Left ventricle myocardium inferior (tissue), 1 donor: ENCODE results near the gene KRTAP5-7. TPM values are rescaled to one million over a fixed set of nuclear protein-coding genes. Genes with fewer than 3 reads are reported as not detected.
"Not testable (repeated sequence)": the region's sequence is repeated elsewhere in the genome, so short reads cannot be mapped to it uniquely, and the experiment has no call there.

Experiments
- DNase-seq: peaks from one replicate; pipeline ENCODE4 v3.0.0-alpha.2; 2020
- H3K27ac ChIP-seq: fragments of 200-600 bp; replicated peaks from 2 replicates; pipeline ENCODE4 v1.8.0; 2021
- H3K27me3 ChIP-seq: fragments of 200-600 bp; 2 replicates; pipeline ENCODE4 v1.8.0; 2021; ENCODE audit warnings: low read depth
- H3K36me3 ChIP-seq: fragments of 200-600 bp; 2 replicates; pipeline ENCODE4 v1.8.0; 2021
- H3K4me1 ChIP-seq: fragments of 200-600 bp; 2 replicates; pipeline ENCODE4 v1.8.0; 2021
- H3K4me3 ChIP-seq: fragments of 200-600 bp; 2 replicates; pipeline ENCODE4 v1.8.0; 2021; ENCODE audit warnings: mild to moderate bottlenecking, moderate library complexity
- H3K9me3 ChIP-seq: fragments of 200-600 bp; replicated peaks from 2 replicates; pipeline ENCODE4 v1.8.0; 2021
- CTCF ChIP-seq: fragments of 200-600 bp; IDR thresholded peaks from 2 replicates; pipeline ENCODE4 v1.8.0; 2021; ENCODE audit warnings: antibody characterized with exemption, mild to moderate bottlenecking, borderline replicate concordance
- intact Hi-C: fragments of 100-400 bp; cut with micrococcal nuclease; formaldehyde crosslinking; loops from one replicate; pipeline ENCODE4 v1.11.0; 2022
- long read RNA-seq: library from polyadenylated mRNA; unstranded; transcript quantifications from one replicate; pipeline ENCODE4 v2.0.0, GENCODE V29; 2021
- total RNA-seq: library from RNA; stranded (reverse); fragmentation: NEBNext Ultra II Directional; extraction: Animal tissue kit (Norgen Biotek cat#: 25700); gene quantifications from one replicate; pipeline ENCODE4 v1.2.1, GENCODE V29; 2021
- donor health status: DM: no; HTN: yes; CAD: no; lungs with severe emphysema.

Gene KRTAP5-7, protein sequence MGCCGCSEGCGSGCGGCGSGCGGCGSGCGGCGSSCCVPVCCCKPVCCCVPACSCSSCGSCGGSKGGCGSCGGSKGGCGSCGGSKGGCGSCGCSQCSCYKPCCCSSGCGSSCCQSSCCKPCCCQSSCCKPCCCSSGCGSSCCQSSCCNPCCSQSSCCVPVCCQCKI
- total RNA-seq, result not detected
- long read RNA-seq, result 0 reads

DNA sequence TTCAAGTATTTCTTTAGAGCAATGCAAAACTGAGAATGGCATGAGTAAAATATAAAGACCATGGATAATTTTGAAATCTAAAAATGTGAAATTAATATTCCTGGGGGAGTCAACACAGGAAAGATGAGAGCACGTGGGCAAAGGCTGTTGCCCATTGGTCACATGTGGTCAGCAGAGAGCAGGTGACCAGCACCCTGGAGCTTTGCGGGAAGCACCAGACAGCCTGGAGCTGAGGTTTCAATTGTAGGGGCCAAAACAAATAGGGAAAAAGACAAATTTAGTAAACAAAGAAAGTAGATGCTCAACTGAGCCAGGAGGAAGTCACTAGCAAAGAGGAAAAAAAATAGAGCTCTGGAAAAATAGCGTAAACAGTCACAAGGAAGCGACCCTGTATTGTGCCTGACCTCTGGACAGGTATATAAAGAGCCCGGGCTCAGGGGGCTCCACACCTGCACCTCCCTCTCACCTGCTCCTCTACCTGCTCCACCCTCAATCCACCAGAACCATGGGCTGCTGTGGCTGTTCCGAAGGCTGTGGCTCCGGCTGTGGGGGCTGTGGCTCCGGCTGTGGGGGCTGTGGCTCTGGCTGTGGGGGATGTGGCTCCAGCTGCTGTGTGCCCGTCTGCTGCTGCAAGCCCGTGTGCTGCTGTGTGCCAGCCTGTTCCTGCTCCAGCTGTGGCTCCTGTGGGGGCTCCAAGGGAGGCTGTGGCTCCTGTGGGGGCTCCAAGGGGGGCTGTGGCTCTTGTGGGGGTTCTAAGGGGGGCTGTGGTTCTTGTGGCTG lies at the start of gene KRTAP5-7:
Gene KRTAP5-7, plus strand, starts transcription at position 472 of the 780 bp plus-strand sequence. Its CDS starts 34 bp downstream, at position 506.
- DNase-seq, H3K36me3 ChIP-seq, H3K4me1 ChIP-seq, intact Hi-C loops, H3K27me3 ChIP-seq, H3K4me3 ChIP-seq, H3K27ac ChIP-seq, H3K9me3 ChIP-seq: not testable (repeated sequence)

DNA sequence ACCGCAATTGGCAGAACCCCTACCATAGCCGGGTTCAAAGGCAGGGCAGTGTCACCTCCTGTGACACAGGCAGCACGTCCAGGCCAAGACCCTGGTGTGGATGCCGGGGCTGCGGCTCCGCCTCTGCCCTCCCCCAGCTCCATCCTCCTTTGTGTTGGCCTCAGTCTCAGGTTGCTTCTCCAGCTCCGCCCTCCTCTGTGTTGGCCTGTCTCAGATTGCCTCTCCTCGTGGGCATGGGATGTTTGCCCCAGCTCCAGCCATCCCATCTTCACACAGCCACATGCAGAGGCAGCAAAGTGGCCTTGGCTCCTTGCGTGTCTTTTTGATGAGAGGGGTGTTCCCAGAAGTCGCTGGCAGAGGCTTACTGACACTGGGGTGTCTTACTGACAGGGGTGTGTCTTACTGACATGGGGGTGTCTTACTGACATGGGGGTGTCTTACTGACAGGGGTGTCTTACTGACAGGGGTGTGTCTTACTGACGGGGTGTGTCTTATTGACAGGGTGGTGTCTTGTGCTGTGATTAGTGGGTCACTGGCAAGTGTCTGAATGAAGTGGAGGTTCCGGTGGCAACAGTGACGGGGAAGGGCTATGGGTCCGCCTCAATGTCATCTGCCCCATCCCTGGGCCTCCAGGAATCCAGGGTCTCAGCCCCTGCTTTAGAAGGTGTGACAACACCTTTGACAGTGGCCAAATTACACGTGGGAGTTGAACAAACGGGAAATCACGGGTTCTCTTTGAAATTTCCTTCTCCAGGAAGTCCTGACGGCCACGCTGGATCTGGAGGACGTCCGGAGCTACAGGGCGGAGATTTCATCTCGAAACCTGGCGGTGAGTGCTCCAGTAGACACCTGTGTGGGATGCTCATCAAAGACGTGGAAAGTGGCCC lies 49.2 kb upstream of the KRTAP5-7 start:
- intact Hi-C loops, result no loop called here
- no peak for TF ChIP-seq CTCF
- DNase-seq, result no peak

GRCh38 chr11:71478528-71478840 lies 48.6 kb upstream of the KRTAP5-7 start:
- H3K4me1 ChIP-seq, result no peaks in the 10 kb centered on the region
- H3K27me3 ChIP-seq, result no peaks in the 10 kb centered on the region
- TF ChIP-seq CTCF, result no peak
- H3K36me3 ChIP-seq, result peaks cover 92% of the 10 kb centered on the region
- H3K27ac ChIP-seq, result no peak overlapping the region
- no peaks in the 10 kb centered on the region for H3K9me3 ChIP-seq
- H3K4me3 ChIP-seq, result no peak overlapping the region
- no peak for DNase-seq
- intact Hi-C loops, result no loop called here

More for the DNA sequence above, 49.2 kb upstream of the KRTAP5-7 start:
- no peak overlapping the region for H3K4me3 ChIP-seq
- peaks cover 92% of the 10 kb centered on the region for H3K36me3 ChIP-seq
- no peaks in the 10 kb centered on the region for H3K4me1 ChIP-seq
- H3K9me3 ChIP-seq, result no peaks in the 10 kb centered on the region
- H3K27me3 ChIP-seq, result no peaks in the 10 kb centered on the region
- no peak overlapping the region for H3K27ac ChIP-seq

DNA sequence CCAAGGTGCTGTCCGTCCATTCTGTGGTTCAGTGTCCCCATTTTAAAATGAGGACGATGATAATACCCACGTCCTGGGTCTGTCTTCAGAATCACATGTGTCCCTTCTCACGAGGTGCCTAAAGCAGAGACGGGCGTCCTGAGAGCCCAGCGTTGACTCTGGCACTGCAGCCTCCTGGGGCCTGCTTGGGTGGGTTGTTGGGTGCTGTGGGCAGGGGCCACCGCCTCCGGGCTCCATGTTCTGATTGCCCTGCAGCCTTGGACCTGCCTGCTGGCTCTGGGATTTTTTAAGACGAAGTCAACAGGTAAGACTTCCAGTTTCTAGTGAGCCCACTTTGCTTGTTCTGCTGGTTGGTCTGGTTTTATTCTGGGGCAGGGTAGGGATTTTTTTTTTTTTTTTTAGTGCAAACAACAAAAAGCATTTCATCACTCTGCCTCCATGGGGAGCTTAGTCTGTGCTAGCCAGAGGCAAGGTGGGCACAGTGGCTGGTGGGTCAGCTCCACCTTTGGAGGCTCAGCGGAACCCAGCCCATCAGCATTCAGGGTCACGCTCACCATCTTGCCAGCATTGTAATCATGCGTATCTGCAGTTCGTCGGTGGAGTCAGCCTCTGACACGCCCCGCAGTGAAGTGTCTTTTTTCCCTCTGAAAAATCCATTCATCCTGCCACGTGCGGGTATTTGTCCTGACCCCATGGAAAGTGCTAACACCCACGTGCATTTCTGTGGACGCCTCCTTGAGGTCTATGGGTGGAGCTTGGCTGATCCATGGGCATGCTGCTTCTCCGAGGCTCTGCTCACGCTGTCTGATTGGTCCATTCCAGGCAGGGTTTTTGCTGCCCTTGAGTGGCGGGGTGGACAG lies 45.7 kb upstream of the KRTAP5-7 start:
- H3K36me3 ChIP-seq, result peaks cover 92% of the 10 kb centered on the region
- TF ChIP-seq CTCF, result no peak
- no peak for DNase-seq
- H3K27ac ChIP-seq, result no peak overlapping the region
- no peak overlapping the region for H3K4me3 ChIP-seq
- no peaks in the 10 kb centered on the region for H3K27me3 ChIP-seq
- intact Hi-C loops, result no loop called here
- no peaks in the 10 kb centered on the region for H3K9me3 ChIP-seq
- no peaks in the 10 kb centered on the region for H3K4me1 ChIP-seq

GRCh38 chr11:71482216-71482615 lies 44.9 kb upstream of the KRTAP5-7 start:
- peaks cover 90% of the 10 kb centered on the region for H3K36me3 ChIP-seq
- no peaks in the 10 kb centered on the region for H3K9me3 ChIP-seq
- no peak for DNase-seq
- no peak for TF ChIP-seq CTCF
- intact Hi-C loops, result no loop called here
- no peaks in the 10 kb centered on the region for H3K27me3 ChIP-seq
- no peaks in the 10 kb centered on the region for H3K4me1 ChIP-seq
- no peak overlapping the region for H3K27ac ChIP-seq
- no peak overlapping the region for H3K4me3 ChIP-seq
